GM18517 (cell line): Measurements from ENCODE around the gene RBL1.

Experiments
- ATAC-seq: cut with Tn5 transposase; IDR thresholded peaks from one replicate; pipeline ENCODE4 v1.9.1; 2021; ENCODE audit warnings: mild to moderate bottlenecking, moderate library complexity; ENCODE audit not compliant: unreplicated experiment

RBL1 gene

DNA sequence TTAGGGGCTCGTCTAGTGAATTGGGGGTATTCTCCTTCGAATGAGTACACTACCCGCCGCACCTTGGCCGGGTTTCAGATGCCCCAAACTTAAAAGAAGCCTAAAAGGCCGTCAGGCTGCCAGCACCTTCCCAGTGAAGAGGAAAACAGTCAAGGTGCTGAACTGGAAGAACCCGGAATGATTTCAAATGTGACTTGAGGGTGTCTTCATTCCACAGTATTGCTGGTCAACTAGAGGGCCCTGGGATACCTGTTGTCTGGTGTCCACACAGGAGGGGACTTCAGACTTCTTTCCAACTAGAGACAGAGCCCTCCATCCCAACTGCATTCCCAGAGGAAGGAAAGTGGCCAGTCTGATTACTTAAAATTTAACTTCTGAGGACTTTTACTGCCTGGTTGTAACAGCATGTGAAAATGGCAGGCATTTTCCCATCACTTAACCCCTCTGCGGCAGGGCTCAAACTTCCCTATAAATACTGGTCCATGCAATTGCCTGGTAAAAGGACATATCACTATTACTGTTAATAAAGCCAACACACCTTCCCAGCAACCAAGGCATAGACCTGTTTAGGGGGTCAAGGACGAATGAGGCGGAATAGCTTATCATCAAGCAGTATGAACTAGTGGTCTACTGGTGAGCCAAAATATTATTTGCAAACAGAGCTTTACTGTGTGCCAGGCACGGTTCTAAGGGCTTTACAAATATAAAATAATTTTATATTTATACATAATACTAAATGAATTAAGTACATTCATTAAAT is 143.6 kb downstream of the RBL1 start:
- no peak for ATAC-seq

DNA sequence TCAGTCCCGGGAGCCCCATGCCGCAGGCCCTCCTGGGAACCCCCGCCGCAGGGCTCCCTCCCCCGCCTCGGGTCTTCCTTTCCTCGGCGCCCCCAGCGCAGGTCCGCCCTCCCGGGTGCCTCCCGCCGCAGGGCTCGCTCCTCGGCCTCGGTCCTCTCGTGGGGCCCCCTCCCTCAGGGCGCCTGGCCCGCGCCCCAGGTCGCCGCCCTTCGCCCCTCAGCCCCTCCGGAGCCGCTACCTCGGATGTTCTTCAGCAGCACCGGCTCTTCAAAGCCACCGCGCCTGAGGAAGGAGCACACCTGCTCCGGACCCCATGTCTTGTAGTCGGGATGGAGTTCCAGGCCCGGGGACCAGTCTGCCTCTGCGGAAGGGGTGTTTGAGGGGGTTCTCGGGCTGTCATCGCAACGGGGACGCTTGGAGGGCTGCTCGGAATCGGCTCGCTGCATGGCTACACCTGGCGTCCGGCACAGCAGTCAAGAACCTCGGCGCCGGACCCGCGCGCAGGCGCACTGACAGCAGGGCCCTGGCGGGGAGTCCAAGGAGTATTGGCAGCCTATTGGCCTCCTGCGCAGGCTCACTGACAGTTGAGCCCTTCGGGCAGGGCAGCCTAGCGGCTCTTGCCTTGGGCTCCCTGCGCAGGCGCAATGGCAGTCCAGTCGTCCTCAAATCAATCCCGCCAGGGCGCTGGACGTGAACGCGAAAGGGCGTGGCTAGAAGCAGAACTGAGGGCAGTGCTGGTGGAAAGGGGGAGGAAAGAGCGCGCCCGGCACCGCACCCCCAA is 144.4 kb downstream of the RBL1 start, which contains the start of gene SAMHD1:
Gene SAMHD1, minus strand, starts transcription at position 511 of the 781 bp plus-strand sequence. Its CDS starts 65 bp downstream, at position 446.
- ATAC-seq = peak; percentile 83

DNA sequence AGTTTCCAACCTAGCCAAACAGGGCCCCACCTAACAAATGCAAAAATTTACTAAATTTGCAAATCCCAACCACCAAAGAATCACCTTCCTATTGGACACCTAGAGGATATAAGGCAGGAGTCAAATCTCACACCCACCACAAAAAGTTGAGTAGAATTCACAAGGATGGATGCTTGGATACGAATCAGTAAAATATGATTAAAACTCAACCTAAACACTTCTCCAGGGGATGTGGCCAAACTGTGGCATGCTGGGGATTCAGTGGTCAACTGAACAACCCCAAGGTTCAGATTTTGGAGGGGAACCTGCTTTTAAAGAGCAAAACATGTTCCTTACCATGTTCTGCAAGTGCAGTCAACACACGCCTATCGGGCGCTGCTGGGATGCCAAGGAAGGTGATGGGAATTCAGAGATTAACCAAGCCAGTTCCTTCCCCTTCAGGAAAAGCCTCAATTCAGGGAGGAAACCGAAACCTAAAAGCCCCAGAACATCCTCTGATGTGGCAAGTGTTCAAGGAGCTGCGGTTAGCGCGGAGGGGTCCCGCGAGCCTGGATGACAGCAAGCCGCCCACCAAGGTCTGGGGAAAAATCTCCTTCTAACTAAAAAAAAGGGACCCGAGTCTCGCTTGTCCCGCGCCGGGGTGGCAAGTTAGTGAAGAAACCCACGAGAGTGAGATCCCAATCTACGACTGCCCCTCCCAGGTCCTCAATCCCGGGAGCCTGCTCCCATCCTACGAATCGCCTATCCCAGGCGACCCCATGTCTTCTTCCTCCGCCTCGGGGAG is 145.2 kb downstream of the RBL1 start:
- peak; percentile 10 for ATAC-seq
